ENCODE measurements around the gene NCSTN.

The NCSTN gene

GRCh38 chr1:160352555-160352954 is 9.4 kb downstream of the NCSTN start:
- no peak for DNase-seq

GRCh38 chr1:160353223-160353622 is 10.0 kb downstream of the NCSTN start:
- DNase-seq, result no peak

GRCh38 chr1:160354388-160354985 is 11.3 kb downstream of the NCSTN start:
- no peak for DNase-seq

GRCh38 chr1:160357286-160358002 is 14.3 kb downstream of the NCSTN start:
- no peak for DNase-seq

- no peak for DNase-seq
These were observed 14.9 kb downstream of the NCSTN start for GRCh38 chr1:160358073-160358472.

- no peak for DNase-seq
These were observed 16.5 kb downstream of the NCSTN start for GRCh38 chr1:160359559-160360226.

GRCh38 chr1:160360227-160360695 is 17.1 kb downstream of the NCSTN start:
- DNase-seq, result no peak

- no peak for DNase-seq
These were observed 18.0 kb downstream of the NCSTN start for GRCh38 chr1:160361199-160361598.

- DNase-seq, result no peak
These were observed 18.6 kb downstream of the NCSTN start for GRCh38 chr1:160361814-160362167.

GRCh38 chr1:160362168-160362957 is 19.2 kb downstream of the NCSTN start:
- no peak for DNase-seq

GRCh38 chr1:160363010-160363409 is 19.8 kb downstream of the NCSTN start:
- no peak for DNase-seq

GRCh38 chr1:160363951-160364735 is 21.0 kb downstream of the NCSTN start:
- DNase-seq, result no peak

GRCh38 chr1:160365325-160365724 is 22.1 kb downstream of the NCSTN start:
- no peak for DNase-seq

- no peak for DNase-seq
These were observed 23.7 kb downstream of the NCSTN start, which contains the start of gene NHLH1 for GRCh38 chr1:160366731-160367515. NHLH1 (plus strand) TSS chr1:160367071; CDS start chr1:160370732, 3,661 bp downstream.

- DNase-seq, result no peak
These were observed 24.3 kb downstream of the NCSTN start for GRCh38 chr1:160367516-160367900.

- DNase-seq, result no peak
These were observed 25.0 kb downstream of the NCSTN start for GRCh38 chr1:160367934-160368923.

- no peak for DNase-seq
These were observed 25.9 kb downstream of the NCSTN start for GRCh38 chr1:160369087-160369486.

- no peak for DNase-seq
These were observed 27.6 kb downstream of the NCSTN start for GRCh38 chr1:160370561-160371345.

GRCh38 chr1:160371346-160371631 is 28.1 kb downstream of the NCSTN start:
- DNase-seq, result no peak

GRCh38 chr1:160371756-160372155 is 28.6 kb downstream of the NCSTN start:
- DNase-seq, result no peak
